GM18520 (cell line): ENCODE measurements around the gene MS4A8.
"Not testable (repeated sequence)": the region's sequence is repeated elsewhere in the genome, so short reads cannot be mapped to it uniquely, and the experiment has no call there.

Experiments used
- ATAC-seq: cut with Tn5 transposase; IDR thresholded peaks from one replicate; pipeline ENCODE4 v1.9.1; 2021; ENCODE audit not compliant: unreplicated experiment

Gene MS4A8

GRCh38 chr11:60724420-60724819 lies 25.0 kb downstream of the MS4A8 start, which contains the start of gene MS4A18:
TSS of gene MS4A18 (plus strand) at chr11:60724720.
- no peak for ATAC-seq

- ATAC-seq: no peak
Measured at GRCh38 chr11:60725592-60725991, 26.2 kb downstream of the MS4A8 start.

- no peak for ATAC-seq
Measured at GRCh38 chr11:60731586-60731985, 32.2 kb downstream of the MS4A8 start.

- no peak for ATAC-seq
Measured at GRCh38 chr11:60734279-60734678, 34.9 kb downstream of the MS4A8 start.

- no peak for ATAC-seq
Measured at GRCh38 chr11:60739114-60739513, 39.7 kb downstream of the MS4A8 start.

GRCh38 chr11:60740573-60740972 lies 41.2 kb downstream of the MS4A8 start:
- ATAC-seq: no peak

- ATAC-seq: no peak
Measured at GRCh38 chr11:60741421-60741820, 42.0 kb downstream of the MS4A8 start.

- ATAC-seq: no peak
Measured at GRCh38 chr11:60743058-60743457, 43.6 kb downstream of the MS4A8 start.

- ATAC-seq: no peak
Measured at GRCh38 chr11:60744114-60744513, 44.7 kb downstream of the MS4A8 start.

- ATAC-seq: no peak
Measured at GRCh38 chr11:60747359-60747873, 48.0 kb downstream of the MS4A8 start.

GRCh38 chr11:60748225-60748624 lies 48.8 kb downstream of the MS4A8 start:
- ATAC-seq: no peak

- no peak for ATAC-seq
Measured at GRCh38 chr11:60748821-60749220, 49.4 kb downstream of the MS4A8 start.

GRCh38 chr11:60750911-60751310 lies 51.5 kb downstream of the MS4A8 start:
- no peak for ATAC-seq

- no peak for ATAC-seq
Measured at GRCh38 chr11:60753309-60753708, 53.9 kb downstream of the MS4A8 start.

GRCh38 chr11:60754887-60755286 lies 55.5 kb downstream of the MS4A8 start:
- ATAC-seq: no peak

- no peak for ATAC-seq
Measured at GRCh38 chr11:60756307-60757032, 57.1 kb downstream of the MS4A8 start, which contains the start of gene MS4A15. TSS of gene MS4A15 (plus strand) at chr11:60756867. CDS start at chr11:60763734, 6,867 bp downstream.

GRCh38 chr11:60757231-60757800 lies 57.9 kb downstream of the MS4A8 start:
- no peak for ATAC-seq

- not testable (repeated sequence) for ATAC-seq
Measured at GRCh38 chr11:60758671-60759070, 59.3 kb downstream of the MS4A8 start.

GRCh38 chr11:60759438-60760225 lies 60.2 kb downstream of the MS4A8 start:
- not testable (repeated sequence) for ATAC-seq

- no peak for ATAC-seq
Measured at GRCh38 chr11:60761436-60762190, 62.2 kb downstream of the MS4A8 start.
